ENCODE measurements around the gene TRPM3.

The TRPM3 gene

DNA sequence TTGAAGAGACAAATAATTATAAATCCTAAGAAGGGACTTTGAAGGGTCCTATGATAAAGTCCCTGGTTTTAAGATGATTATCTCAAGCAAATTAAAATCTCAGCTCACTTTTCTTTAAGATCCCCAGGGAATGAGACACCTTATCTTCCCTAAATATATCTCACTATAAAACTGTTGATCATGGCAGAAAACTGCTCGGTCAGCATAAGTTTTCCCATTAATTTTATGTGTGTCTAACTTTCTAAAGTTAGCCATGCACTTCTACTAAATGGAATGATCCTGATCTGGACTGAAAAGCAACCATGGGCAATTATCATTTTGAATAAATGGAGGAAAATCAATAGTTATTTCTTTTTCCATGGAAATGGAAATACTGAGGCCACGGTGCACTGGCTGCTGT, 314.5 kb downstream of the TRPM3 start:
- no peak for DNase-seq
- Histone ChIP-seq H3K9me2 (replicated peaks; ENCODE audit: insufficient read depth, low read length) (no peaks in the 10 kb centered on the region), H2AFZ (ENCODE audit: low read length) (no peak overlapping the region)

DNA sequence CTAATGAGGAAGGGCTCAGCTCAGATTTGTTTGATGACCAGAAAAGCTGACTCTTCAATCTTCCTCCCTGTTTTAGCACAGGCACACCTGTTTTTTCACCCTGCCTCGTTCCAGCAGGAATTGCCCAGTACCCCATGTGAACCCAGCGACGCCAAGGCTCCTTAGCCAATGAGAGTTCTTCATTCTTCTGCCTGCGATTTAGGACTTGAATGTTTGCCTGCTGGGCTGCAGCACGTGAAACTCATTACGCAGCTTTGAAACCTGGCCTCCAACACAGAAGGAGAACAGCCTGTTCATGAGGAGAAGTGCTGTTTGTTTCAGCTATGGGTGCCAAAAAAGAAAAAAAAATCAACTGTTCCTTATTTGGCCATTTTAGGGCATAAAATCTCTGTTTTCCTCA, 315.5 kb downstream of the TRPM3 start:
- Histone ChIP-seq H3K79me2 (ENCODE audit: low read length) (no peaks in the 10 kb centered on the region), H3K9ac (ENCODE audit: low read length) (no peak overlapping the region), H3K4me3 (ENCODE audit: low read length) (no peak overlapping the region), H3K4me1 (ENCODE audit: low read length) (no peaks in the 10 kb centered on the region), H3K4me2 (ENCODE audit: low read depth, low read length) (no peak overlapping the region), H4K20me1 (ENCODE audit: insufficient read depth, low read length) (no peaks in the 10 kb centered on the region), H3K36me3 (replicated peaks; ENCODE audit: insufficient read depth, low read length) (no peaks in the 10 kb centered on the region), H2AFZ (ENCODE audit: low read length) (no peak overlapping the region), H3K27me3 (replicated peaks; ENCODE audit: insufficient read depth, low read length) (no peaks in the 10 kb centered on the region), H3K9me3 (replicated peaks; ENCODE audit: insufficient read depth, low read length) (no peaks in the 10 kb centered on the region), H3F3A (ENCODE audit: insufficient read depth, low read length) (no peaks in the 10 kb centered on the region), H3K9me2 (replicated peaks; ENCODE audit: insufficient read depth, low read length) (no peaks in the 10 kb centered on the region), H3K27ac (ENCODE audit: low read length) (no peak overlapping the region)
- no peak for DNase-seq
- TF ChIP-seq EZH2phosphoT487 (IDR thresholded peaks at IDR 0.05; ENCODE audit: low read length) (no peak), EZH2 (optimal IDR thresholded peaks at IDR 0.05; ENCODE audit: low read depth, low read length) (no peak)
- TF ChIP-seq, protein P1, sequence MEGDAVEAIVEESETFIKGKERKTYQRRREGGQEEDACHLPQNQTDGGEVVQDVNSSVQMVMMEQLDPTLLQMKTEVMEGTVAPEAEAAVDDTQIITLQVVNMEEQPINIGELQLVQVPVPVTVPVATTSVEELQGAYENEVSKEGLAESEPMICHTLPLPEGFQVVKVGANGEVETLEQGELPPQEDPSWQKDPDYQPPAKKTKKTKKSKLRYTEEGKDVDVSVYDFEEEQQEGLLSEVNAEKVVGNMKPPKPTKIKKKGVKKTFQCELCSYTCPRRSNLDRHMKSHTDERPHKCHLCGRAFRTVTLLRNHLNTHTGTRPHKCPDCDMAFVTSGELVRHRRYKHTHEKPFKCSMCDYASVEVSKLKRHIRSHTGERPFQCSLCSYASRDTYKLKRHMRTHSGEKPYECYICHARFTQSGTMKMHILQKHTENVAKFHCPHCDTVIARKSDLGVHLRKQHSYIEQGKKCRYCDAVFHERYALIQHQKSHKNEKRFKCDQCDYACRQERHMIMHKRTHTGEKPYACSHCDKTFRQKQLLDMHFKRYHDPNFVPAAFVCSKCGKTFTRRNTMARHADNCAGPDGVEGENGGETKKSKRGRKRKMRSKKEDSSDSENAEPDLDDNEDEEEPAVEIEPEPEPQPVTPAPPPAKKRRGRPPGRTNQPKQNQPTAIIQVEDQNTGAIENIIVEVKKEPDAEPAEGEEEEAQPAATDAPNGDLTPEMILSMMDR (IDR thresholded peaks at IDR 0.05; ENCODE audit: low read length), result no peak

More for the DNA sequence above, 314.5 kb downstream of the TRPM3 start:
- H4K20me1 ChIP-seq (ENCODE audit: insufficient read depth, low read length), result no peaks in the 10 kb centered on the region
- no peak overlapping the region for H3K27ac ChIP-seq (ENCODE audit: low read length)
- H3K9ac ChIP-seq (ENCODE audit: low read length), result no peak overlapping the region
- no peaks in the 10 kb centered on the region for H3K36me3 ChIP-seq (replicated peaks; ENCODE audit: insufficient read depth, low read length)
- no peaks in the 10 kb centered on the region for H3K79me2 ChIP-seq (ENCODE audit: low read length)
- H3K4me2 ChIP-seq (ENCODE audit: low read depth, low read length), result no peak overlapping the region
- TF ChIP-seq, protein P1 (IDR thresholded peaks at IDR 0.05; ENCODE audit: low read length), result no peak
- no peak for TF ChIP-seq EZH2phosphoT487 (IDR thresholded peaks at IDR 0.05; ENCODE audit: low read length)
- TF ChIP-seq EZH2 (optimal IDR thresholded peaks at IDR 0.05; ENCODE audit: low read depth, low read length), result no peak
- no peaks in the 10 kb centered on the region for H3K9me3 ChIP-seq (replicated peaks; ENCODE audit: insufficient read depth, low read length)
- no peak overlapping the region for H3K4me3 ChIP-seq (ENCODE audit: low read length)
- no peaks in the 10 kb centered on the region for H3K27me3 ChIP-seq (replicated peaks; ENCODE audit: insufficient read depth, low read length)
- H3F3A ChIP-seq (ENCODE audit: insufficient read depth, low read length), result no peaks in the 10 kb centered on the region
- H3K4me1 ChIP-seq (ENCODE audit: low read length), result no peaks in the 10 kb centered on the region

DNA sequence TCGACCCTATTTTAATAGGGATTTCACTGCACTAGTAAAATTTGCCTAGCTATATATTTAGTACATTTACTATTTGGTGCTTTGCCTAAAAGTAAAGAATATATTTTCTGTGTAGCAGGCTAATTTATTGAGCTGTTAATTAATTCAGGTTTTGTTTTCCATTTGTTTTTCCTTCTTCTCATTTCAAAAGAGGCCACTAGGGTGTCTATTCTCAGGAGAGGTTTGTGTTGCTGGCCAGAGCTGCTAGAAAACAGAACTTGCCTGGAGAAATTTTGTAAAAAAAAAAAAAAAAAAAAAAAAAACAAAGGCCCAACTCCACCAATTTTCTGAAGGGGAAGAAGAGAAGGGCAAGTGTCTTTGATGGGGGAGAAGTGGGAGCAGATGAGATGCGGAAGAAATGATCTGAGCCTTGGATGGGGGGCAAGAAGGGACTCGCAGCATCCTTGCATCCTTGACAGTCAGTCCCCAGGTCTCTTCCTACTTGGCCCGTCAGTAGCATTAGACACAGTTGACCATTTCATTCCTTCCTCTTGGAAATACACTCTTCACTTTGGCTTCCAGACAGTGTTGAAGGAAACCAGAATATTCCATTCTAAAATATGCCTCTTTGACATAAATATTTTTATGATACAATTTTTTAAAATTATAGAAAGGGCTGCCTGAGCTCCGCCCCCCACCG, 318.5 kb downstream of the TRPM3 start:
- TF ChIP-seq EZH2 (optimal IDR thresholded peaks at IDR 0.05; ENCODE audit: low read depth, low read length), result no peak
- no peak for TF ChIP-seq EZH2phosphoT487 (IDR thresholded peaks at IDR 0.05; ENCODE audit: low read length)
- TF ChIP-seq, protein P1 (IDR thresholded peaks at IDR 0.05; ENCODE audit: low read length), result no peak
- DNase-seq, result no peak

More for the DNA sequence above, 318.5 kb downstream of the TRPM3 start:
- no peak overlapping the region for H3K9ac ChIP-seq (ENCODE audit: low read length)
- H3K36me3 ChIP-seq (replicated peaks; ENCODE audit: insufficient read depth, low read length), result no peaks in the 10 kb centered on the region
- no peaks in the 10 kb centered on the region for H3K9me3 ChIP-seq (replicated peaks; ENCODE audit: insufficient read depth, low read length)
- H3K4me1 ChIP-seq (ENCODE audit: low read length), result no peaks in the 10 kb centered on the region
- H4K20me1 ChIP-seq (ENCODE audit: insufficient read depth, low read length), result no peaks in the 10 kb centered on the region
- H2AFZ ChIP-seq (ENCODE audit: low read length), result no peak overlapping the region
- no peak overlapping the region for H3K27ac ChIP-seq (ENCODE audit: low read length)
- no peaks in the 10 kb centered on the region for H3K79me2 ChIP-seq (ENCODE audit: low read length)
- H3K4me3 ChIP-seq (ENCODE audit: low read length), result no peak overlapping the region
- H3K9me2 ChIP-seq (replicated peaks; ENCODE audit: insufficient read depth, low read length), result no peaks in the 10 kb centered on the region
- no peak overlapping the region for H3K4me2 ChIP-seq (ENCODE audit: low read depth, low read length)
- no peaks in the 10 kb centered on the region for H3F3A ChIP-seq (ENCODE audit: insufficient read depth, low read length)
- H3K27me3 ChIP-seq (replicated peaks; ENCODE audit: insufficient read depth, low read length), result no peaks in the 10 kb centered on the region
